ENCODE results near the gene ACAN. TPM values are rescaled to one million over a fixed set of nuclear protein-coding genes. Genes with fewer than 3 reads are reported as not detected.

The ACAN gene
- total RNA-seq, 1 donor from 2014 or later = 0.13 TPM

- intact Hi-C loops (cut with DNase I) = no loop called here
- no peak for ATAC-seq (ENCODE audit: poor library complexity)
Observed at GRCh38 chr15:88835119-88835518, 31.9 kb downstream of the ACAN start.

GRCh38 chr15:88835646-88836045, 32.4 kb downstream of the ACAN start:
- ATAC-seq (ENCODE audit: poor library complexity) (no peak), DNase-seq (no peak)
- intact Hi-C loops (cut with DNase I) = no loop called here

More at GRCh38 chr15:88835119-88835518, 31.9 kb downstream of the ACAN start:
- DNase-seq = no peak

DNA sequence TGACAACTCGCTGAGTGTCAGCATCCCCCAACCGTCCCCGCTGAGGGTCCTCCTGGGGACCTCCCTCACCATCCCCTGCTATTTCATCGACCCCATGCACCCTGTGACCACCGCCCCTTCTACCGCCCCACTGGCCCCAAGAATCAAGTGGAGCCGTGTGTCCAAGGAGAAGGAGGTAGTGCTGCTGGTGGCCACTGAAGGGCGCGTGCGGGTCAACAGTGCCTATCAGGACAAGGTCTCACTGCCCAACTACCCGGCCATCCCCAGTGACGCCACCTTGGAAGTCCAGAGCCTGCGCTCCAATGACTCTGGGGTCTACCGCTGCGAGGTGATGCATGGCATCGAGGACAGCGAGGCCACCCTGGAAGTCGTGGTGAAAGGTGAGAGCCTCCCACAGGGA, 35.4 kb downstream of the ACAN start:
- no peak for DNase-seq
- intact Hi-C loops (cut with DNase I) = no loop called here
- ATAC-seq (ENCODE audit: poor library complexity) = no peak

- intact Hi-C loops (cut with DNase I) = no loop called here
- ATAC-seq (ENCODE audit: poor library complexity) = no peak
- no peak for DNase-seq
Observed at GRCh38 chr15:88839146-88839545, 35.9 kb downstream of the ACAN start.

DNA sequence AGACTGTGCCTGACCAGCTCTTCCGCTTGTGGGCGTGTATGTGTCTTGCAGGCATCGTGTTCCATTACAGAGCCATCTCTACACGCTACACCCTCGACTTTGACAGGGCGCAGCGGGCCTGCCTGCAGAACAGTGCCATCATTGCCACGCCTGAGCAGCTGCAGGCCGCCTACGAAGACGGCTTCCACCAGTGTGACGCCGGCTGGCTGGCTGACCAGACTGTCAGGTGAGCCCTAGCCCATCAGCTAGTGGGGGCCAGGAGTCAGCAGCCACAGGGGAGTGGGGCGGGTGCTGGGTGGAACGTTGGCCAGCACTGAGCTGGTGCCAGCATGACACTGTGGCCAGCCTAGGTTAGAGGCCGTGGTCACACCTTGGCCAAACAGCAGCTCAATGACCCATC, 36.7 kb downstream of the ACAN start:
- ATAC-seq (ENCODE audit: poor library complexity) = no peak
- intact Hi-C loops (cut with DNase I) = no loop called here
- no peak for DNase-seq

- DNase-seq (no peak), ATAC-seq (ENCODE audit: poor library complexity) (no peak)
- intact Hi-C loops (cut with DNase I) = no loop called here
Observed at GRCh38 chr15:88841236-88841635, 38.0 kb downstream of the ACAN start.

- intact Hi-C loops (cut with DNase I) = no loop called here
- DNase-seq = no peak
- no peak for ATAC-seq (ENCODE audit: poor library complexity)
Observed at GRCh38 chr15:88842156-88842555, 38.9 kb downstream of the ACAN start.

GRCh38 chr15:88843334-88843733, 40.1 kb downstream of the ACAN start:
- intact Hi-C loops (cut with DNase I) = no loop called here
- ATAC-seq (ENCODE audit: poor library complexity) = no peak
- no peak for DNase-seq

GRCh38 chr15:88844749-88845386, 41.6 kb downstream of the ACAN start:
- ATAC-seq (ENCODE audit: poor library complexity) (no peak), DNase-seq (no peak)
- intact Hi-C loops (cut with DNase I) = no loop called here

DNA sequence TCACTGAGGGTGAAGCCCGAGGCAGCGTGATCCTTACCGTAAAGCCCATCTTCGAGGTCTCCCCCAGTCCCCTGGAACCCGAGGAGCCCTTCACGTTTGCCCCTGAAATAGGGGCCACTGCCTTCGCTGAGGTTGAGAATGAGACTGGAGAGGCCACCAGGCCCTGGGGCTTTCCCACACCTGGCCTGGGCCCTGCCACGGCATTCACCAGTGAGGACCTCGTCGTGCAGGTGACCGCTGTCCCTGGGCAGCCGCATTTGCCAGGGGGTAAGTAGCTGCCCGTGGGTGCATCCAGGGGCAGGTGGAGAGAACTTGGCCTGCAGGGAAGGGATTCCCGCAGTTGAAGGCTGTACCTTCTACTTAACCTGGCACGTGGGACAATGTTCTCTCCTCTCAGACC, 42.4 kb downstream of the ACAN start:
- no peak for DNase-seq
- ATAC-seq (ENCODE audit: poor library complexity) = no peak
- intact Hi-C loops (cut with DNase I) = no loop called here

- no peak for DNase-seq
- no peak for ATAC-seq (ENCODE audit: poor library complexity)
- intact Hi-C loops (cut with DNase I) = no loop called here
Observed at GRCh38 chr15:88847144-88847543, 43.9 kb downstream of the ACAN start.

- no peak for DNase-seq
- intact Hi-C loops (cut with DNase I) = no loop called here
Observed at GRCh38 chr15:88848203-88848602, 45.0 kb downstream of the ACAN start.

DNA sequence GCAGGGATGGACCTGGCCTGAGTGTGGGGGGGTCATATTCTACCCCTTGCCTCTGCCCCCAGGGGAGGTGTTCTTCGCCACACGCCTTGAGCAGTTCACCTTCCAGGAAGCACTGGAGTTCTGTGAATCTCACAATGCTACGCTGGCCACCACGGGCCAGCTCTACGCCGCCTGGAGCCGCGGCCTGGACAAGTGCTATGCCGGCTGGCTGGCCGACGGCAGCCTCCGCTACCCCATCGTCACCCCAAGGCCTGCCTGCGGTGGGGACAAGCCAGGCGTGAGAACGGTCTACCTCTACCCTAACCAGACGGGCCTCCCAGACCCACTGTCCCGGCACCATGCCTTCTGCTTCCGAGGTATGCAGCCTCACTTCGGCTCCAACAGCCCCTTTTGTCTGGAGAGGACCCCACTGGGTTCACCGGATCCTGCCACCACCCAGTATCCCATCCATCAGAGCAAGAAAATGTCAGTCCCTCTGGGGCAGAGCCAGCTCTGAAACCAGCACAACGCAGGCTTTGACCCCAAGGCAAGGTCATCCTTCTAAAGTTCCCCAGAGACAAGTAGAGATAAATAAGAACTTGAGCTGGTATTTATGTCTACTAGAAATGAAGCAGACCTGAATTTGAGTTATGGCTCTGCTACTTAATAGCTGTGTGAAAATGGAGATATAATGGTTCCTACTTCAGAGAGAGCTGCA, 46.3 kb downstream of the ACAN start:
- DNase-seq (no peak), ATAC-seq (ENCODE audit: poor library complexity) (no peak)
- intact Hi-C loops (cut with DNase I) = no loop called here

More at GRCh38 chr15:88848203-88848602, 45.0 kb downstream of the ACAN start:
- no peak for ATAC-seq (ENCODE audit: poor library complexity)

DNA sequence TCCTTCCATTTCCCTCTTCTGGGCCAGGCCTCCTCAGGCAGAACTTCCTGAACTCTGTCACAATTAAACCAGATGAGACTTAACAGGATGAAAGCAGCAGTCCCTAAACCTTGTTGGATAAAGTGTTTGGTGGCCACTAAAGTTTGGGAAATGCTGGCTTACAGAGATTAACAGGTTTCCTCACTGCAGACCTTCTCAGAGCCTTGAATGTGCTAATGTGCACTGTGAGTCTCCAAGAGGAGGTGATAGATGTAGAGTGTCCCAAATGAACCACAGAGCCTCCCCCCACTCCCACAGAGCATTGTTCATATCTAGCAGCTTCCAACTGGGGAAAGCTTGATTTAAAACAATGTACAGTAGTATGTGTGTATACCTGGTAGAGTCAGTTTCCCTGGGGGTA, 49.2 kb downstream of the ACAN start:
- intact Hi-C loops (cut with DNase I) = no loop called here
- ATAC-seq (ENCODE audit: poor library complexity) = no peak

GRCh38 chr15:88858934-88859333, 55.7 kb downstream of the ACAN start:
- no peak for ATAC-seq (ENCODE audit: poor library complexity)
- DNase-seq = no peak
- intact Hi-C loops (cut with DNase I) = no loop called here

More for the DNA sequence above, 49.2 kb downstream of the ACAN start:
- no peak for DNase-seq

DNA sequence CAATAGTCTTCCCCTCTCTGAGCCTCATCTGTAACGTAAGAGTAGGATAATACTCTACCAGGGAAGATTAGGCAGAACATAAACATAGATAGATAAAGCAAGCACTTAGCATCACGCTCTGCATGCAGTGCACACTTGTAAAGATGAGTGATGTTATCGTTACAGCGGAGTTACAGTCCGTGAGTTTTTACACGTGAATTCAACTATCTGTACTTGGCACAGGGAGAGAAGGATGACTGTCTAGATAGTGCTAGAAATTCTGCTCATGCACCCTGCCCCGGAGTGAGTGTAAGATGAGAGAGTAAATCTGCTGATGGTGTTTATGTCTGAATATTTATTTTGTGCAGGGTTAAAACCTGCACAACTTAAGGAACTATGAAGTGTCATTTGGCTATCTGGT, 56.3 kb downstream of the ACAN start:
- no peak for ATAC-seq (ENCODE audit: poor library complexity)
- DNase-seq = no peak
- intact Hi-C loops (cut with DNase I) = no loop called here

GRCh38 chr15:88860212-88860611, 57.0 kb downstream of the ACAN start:
- intact Hi-C loops (cut with DNase I) = no loop called here
- DNase-seq (no peak), ATAC-seq (ENCODE audit: poor library complexity) (no peak)

DNA sequence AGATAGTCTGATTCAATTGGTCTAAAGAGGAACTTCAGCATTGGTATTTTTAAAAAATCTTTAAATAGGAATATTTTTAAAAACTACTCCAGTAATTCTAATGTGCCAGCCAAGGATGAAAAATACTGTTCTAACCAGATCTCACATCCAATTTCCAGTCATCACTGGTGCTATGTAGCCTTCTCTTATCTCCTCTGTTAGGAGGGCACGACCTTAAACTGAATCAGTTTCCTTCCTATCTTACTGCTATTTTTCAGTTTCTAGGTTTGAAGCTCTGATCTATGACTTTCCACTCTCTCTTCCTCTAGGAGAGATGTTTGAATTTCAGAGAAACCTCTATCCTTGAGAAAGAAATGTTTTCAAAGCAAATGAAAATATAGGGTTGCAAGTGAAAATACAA, 60.2 kb downstream of the ACAN start:
- intact Hi-C loops (cut with DNase I) = no loop called here
- ATAC-seq (ENCODE audit: poor library complexity) (no peak), DNase-seq (no peak)

GRCh38 chr15:88864861-88865497, 61.7 kb downstream of the ACAN start:
- DNase-seq = no peak
- intact Hi-C loops (cut with DNase I) = no loop called here
- ATAC-seq (ENCODE audit: poor library complexity) = no peak

GRCh38 chr15:88865498-88866099, 62.4 kb downstream of the ACAN start:
- intact Hi-C loops (cut with DNase I) = no loop called here
- ATAC-seq (ENCODE audit: poor library complexity) = no peak
- no peak for DNase-seq
